PC-9 (cell line): ENCODE measurements around the gene VAV3.

ENCODE experiments used
- CTCF ChIP-seq: fragments of 200-600 bp; sonication (generic); conservative IDR thresholded peaks from 2 replicates; pipeline ENCODE4 v1.6.1; 2017; ENCODE audit warnings: mixed run types, antibody characterized with exemption, mild to moderate bottlenecking, moderate library complexity
- EZH2 ChIP-seq: fragments of 200-600 bp; sonication (generic); IDR thresholded peaks from 2 replicates; pipeline ENCODE4 v1.8.0; 2017; ENCODE audit warnings: antibody characterized with exemption, low read depth

- TF ChIP-seq CTCF: no peak
- no peak for TF ChIP-seq EZH2
These were observed 31.2 kb downstream of the VAV3 start for GRCh38 chr1:107933736-107934135.
